Measurements from ENCODE around the gene LRRC8B. TPM values are rescaled to one million over a fixed set of nuclear protein-coding genes. Genes with fewer than 3 reads are reported as not detected.

The LRRC8B gene
- total RNA-seq, 6 experiments from 2014 or later, result 0.07 to 0.57 (median 0.15) TPM

DNA sequence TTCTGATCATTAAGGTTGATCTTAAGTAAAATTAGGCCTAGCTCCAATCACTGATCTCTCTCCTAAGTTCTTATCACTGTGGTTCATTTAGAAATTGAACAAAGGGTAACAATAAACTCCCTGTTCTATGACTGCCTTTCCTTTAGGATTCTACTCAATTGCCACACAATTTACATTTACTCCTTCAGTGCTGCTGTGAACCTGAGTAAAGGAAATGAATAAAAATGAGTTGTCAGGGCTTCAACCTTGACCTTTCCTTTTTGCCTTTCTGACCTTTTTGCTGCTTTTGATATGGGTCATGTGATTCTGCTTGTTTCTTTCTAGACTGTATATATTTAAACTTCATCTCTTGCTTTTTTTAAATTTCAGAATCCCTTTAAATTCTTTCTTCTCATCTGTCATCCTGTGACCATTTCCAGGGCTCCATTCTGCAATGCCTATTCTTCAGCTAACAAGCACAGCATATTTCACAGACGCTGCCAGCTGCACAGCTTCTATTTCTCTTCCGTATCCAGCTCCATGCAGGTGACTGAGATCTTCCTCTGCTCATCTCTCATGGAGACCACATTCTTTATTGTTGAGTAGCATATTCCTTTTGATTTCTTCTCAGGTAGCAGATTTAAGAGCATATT, 3.2 kb downstream of the LRRC8B start:
- no peak overlapping the region for H3K4me3 Mint-ChIP-seq
- H3K4me1 Mint-ChIP-seq (ENCODE audit: low read depth), result peaks cover 6% of the 10 kb centered on the region; the same call in 1 of the 2 replicates
- DNase-seq, result no peak
- H3K36me3 Mint-ChIP-seq (ENCODE audit: low read depth), result no peaks in the 10 kb centered on the region
- no peak overlapping the region for H3K27ac Mint-ChIP-seq
- peaks cover 12% of the 10 kb centered on the region for H3K27me3 Mint-ChIP-seq (ENCODE audit: insufficient read depth)
- TF ChIP-seq CTCF (IDR thresholded peaks at IDR 0.05), result no peak
- H3K9me3 Mint-ChIP-seq, result no peaks in the 10 kb centered on the region

- peaks cover 6% of the 10 kb centered on the region; the same call in 1 of the 2 replicates for H3K4me1 Mint-ChIP-seq (ENCODE audit: low read depth)
- H3K4me3 Mint-ChIP-seq, result no peak overlapping the region
- no peaks in the 10 kb centered on the region for H3K36me3 Mint-ChIP-seq (ENCODE audit: low read depth)
- no peak for TF ChIP-seq CTCF (IDR thresholded peaks at IDR 0.05)
- peaks cover 10% of the 10 kb centered on the region for H3K27me3 Mint-ChIP-seq (ENCODE audit: insufficient read depth)
- no peaks in the 10 kb centered on the region for H3K9me3 Mint-ChIP-seq
- DNase-seq, result no peak
- no peak overlapping the region for H3K27ac Mint-ChIP-seq
Observed at GRCh38 chr1:89528382-89528780, 3.8 kb downstream of the LRRC8B start.

DNA sequence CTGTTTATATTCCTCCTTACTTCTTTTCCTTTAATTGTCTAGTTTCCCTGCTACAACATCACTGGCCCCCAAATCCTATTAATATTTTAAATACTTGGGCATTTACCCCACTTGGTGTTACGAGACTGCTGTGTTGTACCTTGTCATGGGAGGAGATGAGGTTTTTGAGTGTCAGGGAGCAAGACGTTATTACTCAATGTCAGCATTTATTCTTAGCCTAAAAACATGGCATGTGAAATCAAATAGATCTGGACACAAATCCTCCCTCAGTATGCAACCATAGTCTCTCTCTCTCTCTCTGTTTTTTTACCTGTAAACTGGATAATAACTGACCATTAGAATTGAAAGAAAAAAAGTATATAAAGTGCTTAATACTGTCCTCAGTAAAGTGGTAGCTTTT, 4.6 kb downstream of the LRRC8B start:
- Mint-ChIP-seq H3K36me3 (ENCODE audit: low read depth) (no peaks in the 10 kb centered on the region), H3K4me1 (ENCODE audit: low read depth) (peaks cover 6% of the 10 kb centered on the region; the same call in 1 of the 2 replicates), H3K4me3 (no peak overlapping the region), H3K27me3 (ENCODE audit: insufficient read depth) (peaks cover 5% of the 10 kb centered on the region), H3K27ac (no peak overlapping the region), H3K9me3 (no peaks in the 10 kb centered on the region)
- DNase-seq, result no peak
- TF ChIP-seq CTCF (IDR thresholded peaks at IDR 0.05), result no peak

DNA sequence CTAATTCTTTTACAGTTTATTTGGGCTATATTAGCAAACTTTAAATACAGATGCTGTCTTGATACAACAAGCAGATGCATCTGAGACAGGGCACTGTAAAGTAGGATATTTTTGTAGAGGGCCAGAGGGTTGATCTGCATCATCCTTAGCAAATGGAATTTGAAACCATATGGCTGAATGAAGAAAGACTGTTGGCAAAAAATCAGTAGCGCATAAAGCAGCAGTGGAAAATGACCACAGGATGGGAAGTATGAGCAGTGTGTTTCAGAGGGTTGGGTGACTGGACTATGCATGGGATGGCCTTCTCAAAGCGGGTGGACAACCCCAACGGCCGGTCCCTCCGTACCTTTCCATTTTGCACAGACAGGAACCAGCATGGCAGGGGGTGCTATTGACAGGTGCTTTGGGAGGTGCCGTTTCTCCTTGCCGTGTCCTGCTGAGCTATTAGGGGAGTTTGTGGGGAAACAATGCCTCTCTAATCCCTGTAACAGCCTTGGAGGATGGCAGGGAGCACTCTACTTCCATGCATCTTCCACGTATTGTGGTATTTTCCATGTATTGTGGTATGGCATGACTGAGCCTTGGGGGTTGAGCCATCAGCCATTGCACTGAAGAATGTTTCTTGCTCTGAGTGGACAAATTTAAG, 5.9 kb downstream of the LRRC8B start:
- H3K4me3 Mint-ChIP-seq, result no peak overlapping the region
- no peak for DNase-seq
- no peaks in the 10 kb centered on the region for H3K9me3 Mint-ChIP-seq
- no peak overlapping the region for H3K27ac Mint-ChIP-seq
- peaks cover 8% of the 10 kb centered on the region for H3K27me3 Mint-ChIP-seq (ENCODE audit: insufficient read depth)
- no peaks in the 10 kb centered on the region for H3K36me3 Mint-ChIP-seq (ENCODE audit: low read depth)
- TF ChIP-seq CTCF (IDR thresholded peaks at IDR 0.05), result no peak
- H3K4me1 Mint-ChIP-seq (ENCODE audit: low read depth), result peaks cover 1% of the 10 kb centered on the region; the same call in 1 of the 2 replicates

- no peak for TF ChIP-seq CTCF (IDR thresholded peaks at IDR 0.05)
Observed at GRCh38 chr1:89531480-89532139, 7.0 kb downstream of the LRRC8B start.

More at GRCh38 chr1:89531480-89532139, 7.0 kb downstream of the LRRC8B start:
- no peaks in the 10 kb centered on the region for H3K9me3 Mint-ChIP-seq
- no peaks in the 10 kb centered on the region for H3K4me1 Mint-ChIP-seq (ENCODE audit: low read depth)
- H3K36me3 Mint-ChIP-seq (ENCODE audit: low read depth), result no peaks in the 10 kb centered on the region
- no peak for DNase-seq
- H3K27me3 Mint-ChIP-seq (ENCODE audit: insufficient read depth), result peaks cover 9% of the 10 kb centered on the region
- H3K4me3 Mint-ChIP-seq, result no peak overlapping the region
- no peak overlapping the region for H3K27ac Mint-ChIP-seq
